Loucy (cell line): ENCODE measurements around the gene IBA57.

ENCODE experiments used
- H2AFZ ChIP-seq: fragments of 200-600 bp; sonication (generic); 2 replicates; pipeline ENCODE4 v1.6.0; 2016; ENCODE audit warnings: antibody characterized with exemption, mild to moderate bottlenecking, low read length, moderate library complexity
- H3F3A ChIP-seq: fragments of 200-600 bp; 2 replicates; pipeline ENCODE4 v1.6.0; 2016; ENCODE audit warnings: antibody characterized with exemption, low read depth, mild to moderate bottlenecking
- H3K27me3 ChIP-seq: fragments of 200-600 bp; sonication (generic); 2 replicates; pipeline ENCODE4 v1.6.1; 2014; ENCODE audit warnings: low read length, mild to moderate bottlenecking; ENCODE audit not compliant: insufficient read depth, poor library complexity, severe bottlenecking
- H3K36me3 ChIP-seq: fragments of 200-600 bp; sonication (generic); 2 replicates; pipeline ENCODE4 v1.6.1; 2016; ENCODE audit warnings: low read length; ENCODE audit not compliant: insufficient read depth
- H3K4me1 ChIP-seq: fragments of 200-600 bp; sonication (generic); 2 replicates; pipeline ENCODE4 v1.5.1; 2014; ENCODE audit warnings: low read length, mild to moderate bottlenecking; ENCODE audit not compliant: insufficient read depth, poor library complexity, severe bottlenecking
- H3K4me2 ChIP-seq: fragments of 200-600 bp; sonication (generic); 2 replicates; pipeline ENCODE4 v1.6.0; 2014; ENCODE audit warnings: antibody characterized with exemption, low read length, low read depth, mild to moderate bottlenecking; ENCODE audit not compliant: poor library complexity, severe bottlenecking
- H3K4me3 ChIP-seq: fragments of 200-600 bp; sonication (generic); 2 replicates; pipeline ENCODE4 v1.5.1; 2014; ENCODE audit warnings: low read length, mild to moderate bottlenecking, mixed read lengths; ENCODE audit not compliant: poor library complexity, severe bottlenecking
- H3K79me2 ChIP-seq: fragments of 200-600 bp; sonication (generic); 2 replicates; pipeline ENCODE4 v1.6.1; 2014; ENCODE audit warnings: low read length; ENCODE audit not compliant: insufficient read depth
- H3K9ac ChIP-seq: fragments of 200-600 bp; sonication (generic); 2 replicates; pipeline ENCODE4 v1.6.0; 2014; ENCODE audit warnings: mild to moderate bottlenecking, low read depth, low read length, moderate library complexity; ENCODE audit not compliant: poor library complexity, severe bottlenecking
- H3K9me2 ChIP-seq: fragments of 200-600 bp; sonication (generic); replicated peaks from 2 replicates; pipeline ENCODE4 v1.6.1; 2016; ENCODE audit warnings: low read depth, low read length, mixed read lengths
- H3K9me3 ChIP-seq: fragments of 200-600 bp; sonication (generic); 2 replicates; pipeline ENCODE4 v1.6.1; 2014; ENCODE audit warnings: mild to moderate bottlenecking, antibody characterized with exemption, low read length, low read depth; ENCODE audit not compliant: insufficient read depth
- H4K20me1 ChIP-seq: fragments of 200-600 bp; sonication (generic); 2 replicates; pipeline ENCODE4 v1.6.0; 2014; ENCODE audit warnings: antibody characterized with exemption, low read length, mild to moderate bottlenecking; ENCODE audit not compliant: insufficient read depth, poor library complexity, severe bottlenecking
- EZH2phosphoT487 ChIP-seq: fragments of 200-600 bp; IDR thresholded peaks from 2 replicates; pipeline ENCODE4 v1.6.1; 2018; ENCODE audit warnings: antibody characterized with exemption, mild to moderate bottlenecking, moderate library complexity, borderline replicate concordance
- TF ChIP-seq, protein P1 (sequence below): fragments of 200-600 bp; sonication (generic); conservative IDR thresholded peaks from 2 replicates; pipeline ENCODE4 v1.5.1; 2014; ENCODE audit warnings: mild to moderate bottlenecking, antibody characterized with exemption, low read length

The IBA57 gene

DNA sequence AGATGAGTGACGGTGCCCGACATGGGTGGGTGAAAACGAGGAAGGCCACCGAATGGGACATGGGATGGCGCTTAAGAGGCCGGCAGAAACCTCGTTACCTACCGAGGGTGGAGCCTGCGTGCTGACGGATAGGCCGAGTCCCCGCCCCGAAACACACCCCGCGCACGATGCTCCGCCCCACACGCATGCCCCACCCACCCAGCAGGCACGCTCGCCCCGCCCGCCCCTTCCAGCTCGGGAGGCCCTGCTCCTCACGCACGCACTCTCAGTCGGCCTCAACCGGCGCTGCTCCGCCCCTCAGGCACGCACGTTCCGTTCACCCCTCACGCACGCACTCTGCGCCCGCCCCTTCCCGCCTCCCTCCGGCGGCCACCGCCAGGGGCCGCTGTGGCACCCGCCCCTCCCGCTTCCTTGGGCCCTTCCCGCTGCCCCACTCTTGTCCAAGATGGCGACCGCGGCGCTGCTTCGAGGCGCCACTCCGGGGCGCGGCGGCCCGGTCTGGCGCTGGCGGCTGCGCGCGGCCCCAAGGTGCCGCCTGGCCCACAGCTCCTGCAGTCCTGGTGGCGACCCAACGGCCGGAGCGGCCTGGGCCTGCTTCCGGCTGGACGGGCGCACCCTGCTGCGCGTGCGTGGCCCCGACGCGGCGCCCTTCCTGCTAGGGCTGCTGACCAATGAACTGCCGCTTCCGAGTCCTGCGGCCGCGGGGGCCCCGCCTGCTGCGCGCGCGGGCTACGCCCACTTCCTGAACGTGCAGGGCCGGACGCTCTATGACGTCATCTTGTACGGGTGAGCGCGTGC is at the start of gene IBA57:
IBA57 (plus strand) TSS at position 433 of the 798 bp plus-strand sequence; CDS start at position 446, 13 bp downstream.
- TF ChIP-seq EZH2phosphoT487, result no peak
- TF ChIP-seq, protein P1, sequence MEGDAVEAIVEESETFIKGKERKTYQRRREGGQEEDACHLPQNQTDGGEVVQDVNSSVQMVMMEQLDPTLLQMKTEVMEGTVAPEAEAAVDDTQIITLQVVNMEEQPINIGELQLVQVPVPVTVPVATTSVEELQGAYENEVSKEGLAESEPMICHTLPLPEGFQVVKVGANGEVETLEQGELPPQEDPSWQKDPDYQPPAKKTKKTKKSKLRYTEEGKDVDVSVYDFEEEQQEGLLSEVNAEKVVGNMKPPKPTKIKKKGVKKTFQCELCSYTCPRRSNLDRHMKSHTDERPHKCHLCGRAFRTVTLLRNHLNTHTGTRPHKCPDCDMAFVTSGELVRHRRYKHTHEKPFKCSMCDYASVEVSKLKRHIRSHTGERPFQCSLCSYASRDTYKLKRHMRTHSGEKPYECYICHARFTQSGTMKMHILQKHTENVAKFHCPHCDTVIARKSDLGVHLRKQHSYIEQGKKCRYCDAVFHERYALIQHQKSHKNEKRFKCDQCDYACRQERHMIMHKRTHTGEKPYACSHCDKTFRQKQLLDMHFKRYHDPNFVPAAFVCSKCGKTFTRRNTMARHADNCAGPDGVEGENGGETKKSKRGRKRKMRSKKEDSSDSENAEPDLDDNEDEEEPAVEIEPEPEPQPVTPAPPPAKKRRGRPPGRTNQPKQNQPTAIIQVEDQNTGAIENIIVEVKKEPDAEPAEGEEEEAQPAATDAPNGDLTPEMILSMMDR, result peak; percentile 65
- Histone ChIP-seq H3K27me3 (no peaks in the 10 kb centered on the region), H3K9me2 (no peaks in the 10 kb centered on the region), H4K20me1 (peaks cover 9% of the 10 kb centered on the region), H3K79me2 (peaks cover 40% of the 10 kb centered on the region), H3K4me2 (peak within 1 kb of the TSS; percentile 98), H3K4me1 (peaks cover 35% of the 10 kb centered on the region), H3K9ac (peak within 1 kb of the TSS; percentile 86), H3K9me3 (no peaks in the 10 kb centered on the region), H3K4me3 (peak within 1 kb of the TSS; percentile 86), H2AFZ (peak within 1 kb of the TSS; percentile 77), H3F3A (no peaks in the 10 kb centered on the region), H3K36me3 (no peaks in the 10 kb centered on the region)

DNA sequence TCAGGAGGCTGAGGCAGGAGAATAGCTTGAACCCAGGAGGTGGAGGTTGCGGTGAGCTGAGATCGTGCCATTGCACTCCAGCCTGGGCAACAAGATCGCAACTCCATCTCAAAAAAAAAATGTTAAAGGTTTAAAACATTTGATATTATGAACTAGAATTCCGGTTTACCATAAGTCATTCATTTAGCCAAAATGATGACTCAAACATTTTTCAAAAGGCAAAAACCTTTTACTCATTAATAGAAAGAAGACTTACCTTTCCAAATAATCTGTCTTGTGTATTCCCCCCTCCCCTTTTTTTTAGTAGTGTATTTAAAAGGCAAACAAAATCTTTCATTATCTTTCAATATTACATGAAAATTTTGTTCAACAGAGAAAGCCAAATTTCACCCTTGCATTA is 48.3 kb upstream of the IBA57 start:
- H3K9me2 ChIP-seq, result no peaks in the 10 kb centered on the region
- no peak for TF ChIP-seq EZH2phosphoT487
- TF ChIP-seq, protein P1, result no peak
- H3K4me3 ChIP-seq, result no peak overlapping the region
- H3K36me3 ChIP-seq, result no peaks in the 10 kb centered on the region
- H3K27me3 ChIP-seq, result peaks cover 8% of the 10 kb centered on the region
- no peaks in the 10 kb centered on the region for H3K4me1 ChIP-seq
- no peaks in the 10 kb centered on the region for H4K20me1 ChIP-seq
- no peak overlapping the region for H3K9ac ChIP-seq
- H3F3A ChIP-seq, result no peaks in the 10 kb centered on the region
- H3K9me3 ChIP-seq, result peaks cover 5% of the 10 kb centered on the region; the same call in 1 of the 2 replicates
- H2AFZ ChIP-seq, result no peak overlapping the region
- no peaks in the 10 kb centered on the region for H3K79me2 ChIP-seq
- H3K4me2 ChIP-seq, result no peak overlapping the region

DNA sequence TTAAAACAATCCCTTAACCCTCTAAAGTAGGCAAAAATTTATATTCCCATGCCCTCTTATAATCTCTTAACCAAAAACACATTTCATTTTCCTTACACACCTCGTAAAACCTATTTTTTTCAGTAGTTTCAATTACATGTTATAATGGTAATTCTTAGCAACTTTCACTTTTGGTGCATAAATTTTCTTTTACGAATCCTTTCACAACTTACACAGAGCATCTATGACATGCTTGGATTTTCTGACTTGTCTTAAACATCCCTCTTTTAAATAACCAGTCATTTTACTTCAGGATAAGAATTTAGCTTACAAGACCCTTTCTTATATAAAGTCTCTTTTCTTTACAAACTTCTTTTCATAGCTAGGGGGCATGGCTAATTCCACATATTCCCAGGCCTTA is 47.6 kb upstream of the IBA57 start:
- H3K4me3 ChIP-seq, result no peak overlapping the region
- no peaks in the 10 kb centered on the region for H3F3A ChIP-seq
- H3K79me2 ChIP-seq, result no peaks in the 10 kb centered on the region
- H4K20me1 ChIP-seq, result no peaks in the 10 kb centered on the region
- no peak overlapping the region for H3K4me2 ChIP-seq
- H3K27me3 ChIP-seq, result peaks cover 8% of the 10 kb centered on the region
- no peaks in the 10 kb centered on the region for H3K4me1 ChIP-seq
- H2AFZ ChIP-seq, result no peak overlapping the region
- peaks cover 5% of the 10 kb centered on the region; the same call in 1 of the 2 replicates for H3K9me3 ChIP-seq
- H3K9me2 ChIP-seq, result no peaks in the 10 kb centered on the region
- no peak overlapping the region for H3K9ac ChIP-seq
- no peaks in the 10 kb centered on the region for H3K36me3 ChIP-seq
- TF ChIP-seq, protein P1, result no peak
- no peak for TF ChIP-seq EZH2phosphoT487
